Mesodermal cell (in vitro differentiated cells): ENCODE measurements around the gene CAPN9.
"Not testable (repeated sequence)": the region's sequence is repeated elsewhere in the genome, so short reads cannot be mapped to it uniquely, and the experiment has no call there.

Source experiments
- H3K27ac ChIP-seq: 2 replicates; pipeline ENCODE4 v1.7.0; 2013; ENCODE audit warnings: mild to moderate bottlenecking, low read depth, low read length, moderate library complexity; ENCODE audit not compliant: severe bottlenecking
- H3K36me3 ChIP-seq: 2 replicates; pipeline ENCODE4 v1.7.1; 2013; ENCODE audit warnings: mild to moderate bottlenecking, low read length, moderate library complexity; ENCODE audit not compliant: control insufficient read depth, insufficient read depth
- H3K4me1 ChIP-seq: one replicate; pipeline ENCODE4 v1.7.1; 2013; ENCODE audit warnings: mild to moderate bottlenecking, low read length; ENCODE audit not compliant: insufficient read depth, control insufficient read depth, poor library complexity, severe bottlenecking
- H3K4me3 ChIP-seq: 2 replicates; pipeline ENCODE4 v1.7.0; 2013; ENCODE audit warnings: low read length, control low read depth, mild to moderate bottlenecking; ENCODE audit not compliant: insufficient read depth, poor library complexity, severe bottlenecking; ENCODE audit errors: extremely low read depth
- H3K9me3 ChIP-seq: 2 replicates; pipeline ENCODE4 v1.7.1; 2013; ENCODE audit warnings: mild to moderate bottlenecking, low read length, moderate library complexity; ENCODE audit not compliant: control insufficient read depth
- WGBS, 2 experiments: methylation state at CpG; one replicate each; pipeline ENCODE4 v1.1.5; 2013; ENCODE audit warnings: missing lambda C conversion rate in 2 of 2; ENCODE audit not compliant: insufficient coverage in 2 of 2; 5-methylcytosine and 5-hydroxymethylcytosine counted together

The CAPN9 gene

DNA sequence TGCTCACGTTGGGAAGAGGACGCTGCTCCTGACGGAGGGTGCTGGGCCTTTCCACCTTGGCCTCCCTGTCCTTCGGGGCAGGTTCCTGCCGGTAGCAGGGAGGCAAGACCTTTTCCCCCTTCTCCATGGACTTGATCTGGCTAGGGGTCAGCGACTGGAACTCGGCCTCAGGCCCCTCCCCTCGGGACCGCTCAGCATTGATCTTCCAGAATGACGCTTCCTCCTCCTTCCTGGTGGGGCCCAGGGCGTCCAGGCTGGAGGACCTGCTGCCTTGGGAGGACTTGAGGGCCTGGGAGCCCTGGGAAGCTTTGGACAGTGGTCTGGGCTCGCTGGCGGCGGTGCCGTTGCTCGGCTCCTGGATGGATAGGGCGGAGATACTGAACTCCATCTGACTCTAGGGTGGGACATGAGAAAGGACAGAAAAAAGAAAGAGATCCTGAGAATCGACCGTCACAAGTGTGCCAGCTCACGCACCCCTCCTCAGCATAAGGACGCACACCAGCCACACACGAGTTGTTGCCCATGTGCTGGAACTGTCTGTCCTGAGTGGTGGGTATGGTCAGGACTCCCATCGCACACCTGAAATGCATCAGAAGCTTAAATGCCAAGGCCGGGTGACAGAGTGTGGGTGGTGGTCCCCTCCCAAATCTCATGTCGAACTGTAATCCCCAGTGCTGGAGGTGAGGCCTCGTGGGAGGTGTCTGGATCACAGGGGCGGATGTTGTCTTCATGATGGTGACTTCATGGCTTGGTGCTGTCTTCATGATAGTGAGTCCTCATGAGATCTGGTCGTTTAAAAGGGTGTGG lies 96.5 kb downstream of the CAPN9 start:
- H3K36me3 ChIP-seq: peaks cover 87% of the 10 kb centered on the region
- H3K27ac ChIP-seq: no peak overlapping the region
- no peaks in the 10 kb centered on the region for H3K9me3 ChIP-seq
- peaks cover 24% of the 10 kb centered on the region for H3K4me1 ChIP-seq
- H3K4me3 ChIP-seq: no peak overlapping the region
- 91 to 98% methylated on average over 24 to 27 of the region's 28 CpGs for WGBS, 2 experiments

DNA sequence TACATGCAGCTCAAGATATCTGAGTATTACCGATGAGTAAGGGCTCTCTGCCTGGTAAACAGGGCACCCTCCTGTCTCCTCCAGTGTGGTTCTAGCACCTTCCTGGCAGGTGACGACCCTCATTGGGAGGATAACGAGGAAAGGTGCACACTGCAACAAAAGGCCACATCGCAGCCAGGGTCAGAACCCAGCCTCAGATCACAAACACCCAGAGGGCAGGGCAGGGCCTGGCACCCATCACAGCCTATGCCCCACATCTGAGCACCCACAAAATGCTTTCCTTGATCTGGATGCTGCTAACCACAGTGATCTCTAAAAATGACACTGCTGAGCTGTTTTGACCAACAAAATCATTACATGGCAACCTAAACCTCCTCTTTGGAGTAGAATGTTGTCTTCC lies 97.4 kb downstream of the CAPN9 start:
- Histone ChIP-seq H3K36me3 (peaks cover 82% of the 10 kb centered on the region), H3K4me3 (no peak overlapping the region), H3K9me3 (no peaks in the 10 kb centered on the region), H3K27ac (no peak overlapping the region), H3K4me1 (peaks cover 31% of the 10 kb centered on the region)
- WGBS, 2 experiments: 92 to 97% methylated on average over 4 of the region's 4 CpGs

DNA sequence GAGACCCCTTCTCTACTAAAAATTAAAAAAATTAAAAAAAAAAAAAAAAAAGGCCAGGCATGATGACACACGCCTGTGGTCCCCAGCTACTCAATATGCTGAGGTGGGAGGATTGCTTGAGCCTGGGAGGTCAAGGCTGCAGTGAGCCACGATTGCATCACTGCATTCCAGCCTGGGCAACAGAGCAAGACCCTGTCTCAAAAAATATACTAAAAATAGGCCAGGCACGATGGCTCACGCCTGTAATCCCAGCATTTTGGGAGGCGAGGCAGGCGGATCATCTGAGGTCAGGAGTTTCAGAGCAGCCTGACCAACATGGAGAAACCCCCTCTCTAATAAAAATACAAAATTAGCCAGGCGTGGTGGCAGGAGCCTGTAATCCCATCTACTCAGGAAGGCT lies 98.0 kb downstream of the CAPN9 start:
- not testable (repeated sequence) for H3K9me3 ChIP-seq, H3K4me3 ChIP-seq, H3K27ac ChIP-seq
- Histone ChIP-seq H3K36me3 (peaks cover 76% of the 10 kb centered on the region), H3K4me1 (peaks cover 38% of the 10 kb centered on the region)
- WGBS, 2 experiments: 82 to 100% methylated on average over 4 to 7 of the region's 7 CpGs

DNA sequence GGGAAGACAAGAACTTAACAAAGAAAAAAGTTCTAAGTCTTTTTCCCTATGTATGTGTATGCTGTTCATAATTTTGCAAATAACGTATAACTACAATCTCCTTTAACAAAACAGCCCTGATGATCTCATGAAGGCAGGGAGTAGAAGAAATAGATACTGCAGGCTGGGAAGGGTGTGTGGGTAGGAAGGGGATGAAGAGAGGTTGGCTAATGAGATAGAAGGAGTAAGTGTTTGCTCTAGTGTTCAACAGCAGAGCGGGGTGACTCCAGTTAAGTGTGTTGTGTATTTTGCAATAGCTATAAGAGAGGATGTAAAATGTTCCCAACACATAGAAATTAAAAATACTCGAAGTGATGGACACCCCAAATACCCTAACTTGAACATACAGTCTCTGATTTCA lies 101.0 kb downstream of the CAPN9 start:
- H3K4me3 ChIP-seq: no peak overlapping the region
- WGBS, 2 experiments: no CpG with 5 or more reads among the region's 3 CpGs
- peaks cover 63% of the 10 kb centered on the region for H3K36me3 ChIP-seq
- no peak overlapping the region for H3K27ac ChIP-seq
- peaks cover 58% of the 10 kb centered on the region for H3K4me1 ChIP-seq
- peaks cover 6% of the 10 kb centered on the region for H3K9me3 ChIP-seq

DNA sequence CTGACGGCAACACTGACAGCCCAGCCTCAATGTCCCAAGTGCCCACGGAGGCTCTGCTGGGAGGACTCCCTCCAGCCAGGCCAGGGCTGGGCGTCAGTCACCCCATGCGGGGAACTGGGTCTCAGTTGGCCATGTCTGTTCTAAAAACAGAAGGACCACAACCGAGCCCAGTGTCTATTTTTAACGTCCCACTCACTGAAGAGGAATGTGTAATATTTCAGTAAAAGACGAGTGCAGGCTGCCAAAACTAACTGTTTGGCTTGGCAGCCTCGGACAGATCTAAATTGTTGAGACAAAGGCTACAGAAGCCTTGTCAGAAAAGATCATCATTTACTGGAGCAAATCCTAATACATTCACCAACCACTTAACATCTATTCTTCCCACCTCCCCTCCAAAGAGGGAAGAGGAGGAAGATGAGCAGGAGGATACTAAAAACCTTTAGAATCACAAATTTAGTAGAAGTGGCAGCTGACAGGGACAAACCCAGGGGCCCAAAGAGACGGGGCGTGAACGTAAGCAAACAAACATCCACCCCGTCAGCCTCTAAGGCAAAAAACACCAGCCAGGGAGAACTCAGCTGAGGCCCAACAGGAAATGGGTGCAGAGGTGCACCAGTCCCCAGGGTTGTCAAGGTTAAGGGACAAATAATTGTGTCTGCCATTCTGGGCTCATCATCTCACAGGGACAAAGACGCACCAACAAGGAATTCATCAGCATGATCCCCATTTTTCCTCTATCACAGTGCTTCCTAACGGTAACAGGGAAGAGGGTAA lies 102.5 kb downstream of the CAPN9 start:
- no peak overlapping the region for H3K4me3 ChIP-seq
- H3K9me3 ChIP-seq: peaks cover 12% of the 10 kb centered on the region
- H3K36me3 ChIP-seq: peaks cover 63% of the 10 kb centered on the region
- WGBS, 2 experiments: 74 to 77% methylated on average over 8 to 13 of the region's 14 CpGs
- peaks cover 58% of the 10 kb centered on the region for H3K4me1 ChIP-seq
- peak overlapping the region; percentile 97 for H3K27ac ChIP-seq

DNA sequence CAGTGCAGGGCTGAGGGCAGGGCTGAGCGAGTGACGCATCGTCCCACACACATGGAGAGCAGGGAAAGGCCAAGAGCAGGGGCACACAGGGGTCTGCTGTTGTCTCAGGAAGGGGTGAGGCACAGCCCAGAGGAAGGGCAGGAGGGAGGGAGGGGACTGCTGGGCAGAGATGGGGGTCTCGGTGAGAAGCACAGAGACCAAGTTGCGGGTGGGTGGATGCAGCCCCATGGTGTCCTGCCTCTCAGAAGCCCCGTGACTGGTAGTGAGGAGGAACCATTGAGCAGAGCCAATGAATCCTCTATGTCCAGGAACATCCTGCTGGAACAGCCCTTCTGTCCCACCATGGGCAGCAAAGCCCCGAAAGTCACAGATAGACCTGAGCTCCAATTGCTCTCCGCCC lies 103.4 kb downstream of the CAPN9 start:
- Histone ChIP-seq H3K4me1 (peaks cover 56% of the 10 kb centered on the region), H3K36me3 (peaks cover 64% of the 10 kb centered on the region), H3K27ac (peak overlapping the region; percentile 97), H3K4me3 (no peak overlapping the region), H3K9me3 (peaks cover 13% of the 10 kb centered on the region)
- 74 to 81% methylated on average over 8 of the region's 8 CpGs for WGBS, 2 experiments

DNA sequence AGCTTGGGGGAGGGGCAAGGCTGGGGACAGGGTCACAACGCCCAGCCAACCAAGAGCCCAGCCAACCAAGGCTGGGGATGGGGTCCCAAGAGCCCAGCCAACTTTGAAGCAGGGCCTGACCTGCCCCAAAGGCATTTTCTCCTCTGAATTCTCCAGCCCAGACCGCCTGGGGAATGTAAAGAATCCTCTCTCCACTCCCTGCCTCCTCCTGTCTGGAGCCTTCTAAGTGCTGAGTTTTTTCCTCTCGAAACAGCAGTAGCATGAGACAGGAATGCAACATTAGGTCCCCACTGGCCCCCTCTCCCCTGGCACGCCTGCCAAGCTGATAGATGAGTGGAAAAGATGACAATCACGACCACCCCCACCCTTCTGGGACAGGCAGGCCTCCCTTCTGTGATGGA lies 104.1 kb downstream of the CAPN9 start:
- peak overlapping the region; percentile 97 for H3K27ac ChIP-seq
- WGBS, 2 experiments: 10 to 16% methylated on average over 3 of the region's 5 CpGs
- H3K36me3 ChIP-seq: peaks cover 66% of the 10 kb centered on the region

More for the DNA sequence above, 104.1 kb downstream of the CAPN9 start:
- Histone ChIP-seq H3K4me1 (peaks cover 59% of the 10 kb centered on the region), H3K9me3 (peaks cover 13% of the 10 kb centered on the region), H3K4me3 (no peak overlapping the region)
